Lower leg skin (tissue), 4 donors: ENCODE measurements around the gene IRAK1. TPM values are rescaled to one million over a fixed set of nuclear protein-coding genes. Genes with fewer than 3 reads are reported as not detected.

Source experiments
- DNase-seq, 2 donors: peaks; one replicate each; pipeline ENCODE4 v3.0.0-alpha.2; 2019; ENCODE audit warnings: low spot score in 2 of 2
- H3K4me3 ChIP-seq: fragments of 200-600 bp; sonication (generic); 2 replicates; pipeline ENCODE4 v1.5.1; 2017; ENCODE audit warnings: mild to moderate bottlenecking, low read depth; ENCODE audit not compliant: poor library complexity, severe bottlenecking
- CTCF ChIP-seq, 3 donors: fragments of 450-650 bp; IDR thresholded peaks; one replicate each; pipeline ENCODE4 v1.5.1; 2016; ENCODE audit warnings: antibody characterized with exemption in 3 of 3, mild to moderate bottlenecking in 3 of 3, moderate library complexity in 2 of 3
- POLR2A ChIP-seq, 2 donors: fragments of 450-650 bp; IDR thresholded peaks; one replicate each; pipeline ENCODE4 v1.6.1; 2016 to 2017; ENCODE audit warnings: antibody characterized with exemption in 2 of 2, mild to moderate bottlenecking in 1 of 2, moderate library complexity in 1 of 2
- WGBS, 2 donors: methylation state at CpG; one replicate each; pipeline ENCODE4 v1.1.5; 2018; 5-methylcytosine and 5-hydroxymethylcytosine counted together
- intact Hi-C: fragments of 100-400 bp; cut with DNase I; formaldehyde crosslinking; loops from one replicate; pipeline ENCODE4 v1.15.0; 2023; ENCODE audit warnings: low total_unique reads
- total RNA-seq, 4 donors: library from RNA; depleted of rRNA; stranded (reverse); fragments of >200 nt; gene quantifications; one replicate each; pipeline ENCODE4 v1.1.0, GENCODE V29; 2016

IRAK1 gene
- total RNA-seq, 4 donors from 2014 or later = 57.5 to 67.4 (median 60.6) TPM

GRCh38 chrX:153966283-153966688, 53.4 kb downstream of the IRAK1 start:
- WGBS, 2 donors = 65 to 84% methylated on average over 11 to 15 of the region's 15 CpGs
- H3K4me3 ChIP-seq = no peak overlapping the region
- no peak for TF ChIP-seq CTCF (IDR thresholded peaks at IDR 0.05)
- no peak for TF ChIP-seq POLR2A (IDR thresholded peaks at IDR 0.05)
- DNase-seq = no peak
- intact Hi-C loops = no loop called here

- H3K4me3 ChIP-seq = no peak overlapping the region
- 87 to 88% methylated on average over 5 of the region's 5 CpGs for WGBS, 2 donors
- no peak for DNase-seq
- TF ChIP-seq CTCF (IDR thresholded peaks at IDR 0.05) (no peak), POLR2A (IDR thresholded peaks at IDR 0.05) (no peak)
- intact Hi-C loops = no loop called here
These were observed 54.3 kb downstream of the IRAK1 start for GRCh38 chrX:153965406-153965805.

- WGBS, 2 donors = 91 to 94% methylated on average over 14 of the region's 14 CpGs
- intact Hi-C loops = no loop called here
- TF ChIP-seq CTCF (IDR thresholded peaks at IDR 0.05) = no peak
- TF ChIP-seq POLR2A (IDR thresholded peaks at IDR 0.05) = no peak
- DNase-seq = no peak
- no peak overlapping the region for H3K4me3 ChIP-seq
These were observed 55.6 kb downstream of the IRAK1 start for GRCh38 chrX:153964105-153964504.

GRCh38 chrX:153963546-153963945, 56.2 kb downstream of the IRAK1 start:
- no peak for DNase-seq
- 87 to 92% methylated on average over 10 to 12 of the region's 12 CpGs for WGBS, 2 donors
- no peak overlapping the region for H3K4me3 ChIP-seq
- TF ChIP-seq POLR2A (IDR thresholded peaks at IDR 0.05) (no peak), CTCF (IDR thresholded peaks at IDR 0.05) (no peak)
- intact Hi-C loops = no loop called here

GRCh38 chrX:153961292-153961691, 58.4 kb downstream of the IRAK1 start:
- 92 to 94% methylated on average over 9 to 11 of the region's 11 CpGs for WGBS, 2 donors
- no peak for DNase-seq
- no peak for TF ChIP-seq CTCF (IDR thresholded peaks at IDR 0.05)
- no peak overlapping the region for H3K4me3 ChIP-seq
- intact Hi-C loops = no loop called here

GRCh38 chrX:153960786-153961185, 58.9 kb downstream of the IRAK1 start:
- H3K4me3 ChIP-seq = no peak overlapping the region
- WGBS, 2 donors = 90 to 94% methylated on average over 17 to 22 of the region's 22 CpGs
- DNase-seq = no peak
- TF ChIP-seq CTCF (IDR thresholded peaks at IDR 0.05) = no peak
- no peak for TF ChIP-seq POLR2A (IDR thresholded peaks at IDR 0.05)
- intact Hi-C loops = no loop called here
